Measurements from ENCODE around the gene RANBP10.
A peak's percentile ranks its signal among the peaks of the same experiment; 100 is the strongest.

RANBP10 gene

GRCh38 chr16:67746846-67747245 is 59.5 kb downstream of the RANBP10 start:
- DNase-seq (ENCODE audit: low spot score): no peak

DNA sequence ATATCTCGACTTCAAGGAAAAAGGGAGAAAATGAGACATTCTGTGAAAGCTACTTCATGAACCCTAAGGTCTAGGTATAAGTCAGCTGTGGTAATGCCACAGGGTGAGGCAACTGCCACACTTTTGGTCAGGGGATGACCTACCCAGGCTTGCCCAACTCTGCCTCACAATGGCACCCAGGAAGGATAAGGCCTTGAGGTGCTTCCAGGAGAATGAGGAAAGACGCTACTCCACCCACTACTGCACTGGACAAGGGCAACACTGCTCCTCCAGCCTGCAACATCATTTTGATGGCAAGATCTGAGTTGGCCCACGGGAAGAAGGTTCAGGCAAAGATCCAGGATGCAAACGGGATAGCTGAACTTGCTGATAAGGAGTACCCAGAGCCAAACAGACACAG is 65.2 kb downstream of the RANBP10 start:
- no peak for DNase-seq (ENCODE audit: low spot score)

GRCh38 chr16:67740391-67740790 is 66.0 kb downstream of the RANBP10 start:
- no peak for DNase-seq (ENCODE audit: low spot score)

- no peak for DNase-seq (ENCODE audit: low spot score)
These were observed 69.5 kb downstream of the RANBP10 start for GRCh38 chr16:67736858-67737257.

DNA sequence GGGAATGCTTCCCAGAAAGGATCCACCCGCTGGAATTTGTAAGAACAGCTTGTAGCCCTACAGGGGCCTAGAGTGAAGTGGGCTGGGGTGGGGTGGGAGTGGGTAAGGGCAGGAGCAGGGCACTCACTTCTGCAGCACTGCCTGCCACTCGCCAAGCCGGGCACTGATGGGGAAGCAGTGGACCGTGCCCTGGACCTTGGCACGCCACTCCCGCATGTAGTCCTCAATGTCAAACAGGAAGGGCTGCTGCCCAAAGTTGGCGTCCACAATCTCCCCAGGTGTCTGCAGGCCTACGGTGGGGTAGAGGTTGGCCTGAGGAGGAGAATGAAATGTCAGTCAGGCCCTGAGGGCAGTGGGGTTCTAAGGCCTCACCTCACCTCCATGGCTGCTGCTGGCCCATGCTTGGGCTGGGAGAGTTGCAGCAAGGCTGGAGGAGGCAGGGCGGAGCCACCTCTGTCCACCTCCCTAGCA is 71.6 kb downstream of the RANBP10 start:
- no peak for DNase-seq (ENCODE audit: low spot score)

- no peak for DNase-seq (ENCODE audit: low spot score)
These were observed 72.5 kb downstream of the RANBP10 start for GRCh38 chr16:67733734-67734470.

DNA sequence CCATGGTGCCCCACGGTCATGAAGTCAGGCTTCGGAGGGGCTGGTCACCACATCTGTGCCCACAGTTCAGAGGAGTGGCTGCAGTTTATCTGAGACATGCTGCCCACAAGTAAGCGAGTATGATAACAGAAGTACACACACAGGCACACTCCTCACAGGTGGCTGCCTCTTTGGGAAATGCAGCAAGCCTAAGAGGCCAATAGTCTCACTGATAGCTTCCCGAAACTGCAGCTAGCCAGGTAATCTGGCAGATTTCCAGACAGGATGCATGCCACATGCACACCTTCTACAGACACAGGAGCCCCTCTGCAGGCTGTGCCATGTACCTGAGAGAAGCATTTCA is 74.6 kb downstream of the RANBP10 start:
- DNase-seq (ENCODE audit: low spot score): no peak

- DNase-seq (ENCODE audit: low spot score): no peak
These were observed 75.1 kb downstream of the RANBP10 start for GRCh38 chr16:67731071-67731752.

GRCh38 chr16:67730326-67730725 is 76.0 kb downstream of the RANBP10 start:
- DNase-seq (ENCODE audit: low spot score): no peak

- no peak for DNase-seq (ENCODE audit: low spot score)
These were observed 76.6 kb downstream of the RANBP10 start for GRCh38 chr16:67729636-67730248.

GRCh38 chr16:67727521-67728485 is 78.6 kb downstream of the RANBP10 start:
- DNase-seq (ENCODE audit: low spot score): no peak

- DNase-seq (ENCODE audit: low spot score): no peak
These were observed 80.0 kb downstream of the RANBP10 start for GRCh38 chr16:67726106-67727034.

DNA sequence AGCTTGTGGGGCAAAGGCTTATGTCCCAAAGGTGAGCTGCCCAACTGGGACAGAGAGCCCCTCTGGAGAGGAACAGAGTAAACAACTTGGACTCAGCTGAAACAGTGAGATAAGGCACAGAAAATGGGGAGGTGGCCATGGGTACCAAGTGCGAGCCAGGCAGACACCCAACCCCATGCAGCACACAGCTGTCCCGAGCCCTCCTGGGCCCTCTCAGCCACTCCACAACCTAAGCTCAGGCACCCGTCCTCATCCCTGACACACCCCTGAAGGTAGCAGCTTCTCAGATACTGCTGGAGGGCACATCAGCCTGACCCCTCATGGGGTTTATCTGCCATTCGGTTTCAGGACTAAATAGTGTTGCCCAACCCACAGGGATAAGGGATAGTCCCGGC is 82.5 kb downstream of the RANBP10 start:
- DNase-seq (ENCODE audit: low spot score): no peak

DNA sequence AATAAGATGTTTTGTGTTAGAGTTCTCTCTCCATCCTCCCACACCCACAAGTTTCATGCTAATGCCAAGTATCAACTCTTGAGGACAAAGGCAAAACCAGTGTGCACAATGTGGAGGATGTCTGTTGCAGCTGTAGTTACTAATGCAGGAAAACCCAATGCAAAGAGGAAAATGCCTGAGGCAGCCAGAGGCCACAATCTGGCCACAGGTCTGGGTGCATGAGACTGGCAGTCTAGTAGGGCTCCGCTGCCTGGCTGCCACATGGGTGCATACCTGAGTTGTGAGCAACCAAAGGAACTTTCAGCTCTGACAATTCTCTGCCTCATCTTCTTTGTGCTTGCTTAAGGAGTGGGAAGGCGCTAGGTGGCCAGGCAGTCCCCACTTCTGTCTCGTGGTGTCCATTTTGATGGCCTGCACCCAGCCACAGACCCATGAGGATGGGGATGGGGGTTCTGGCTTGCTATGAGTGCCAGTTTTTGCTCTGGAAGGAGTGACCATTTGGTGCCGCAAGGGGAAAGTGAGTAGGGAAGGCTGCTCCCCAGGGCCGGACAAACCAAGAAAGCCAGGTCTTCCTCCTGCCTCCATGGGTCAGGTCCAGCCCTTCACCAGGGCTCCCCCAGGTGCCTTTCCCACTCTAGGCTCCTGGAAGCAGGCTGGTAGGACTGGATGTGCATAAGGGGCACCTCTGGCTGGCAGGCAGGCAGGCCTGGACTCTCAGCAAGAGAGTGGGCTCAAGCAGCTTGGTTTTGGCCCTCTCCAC is 83.0 kb downstream of the RANBP10 start:
- peak; percentile 83 for DNase-seq (ENCODE audit: low spot score)

DNA sequence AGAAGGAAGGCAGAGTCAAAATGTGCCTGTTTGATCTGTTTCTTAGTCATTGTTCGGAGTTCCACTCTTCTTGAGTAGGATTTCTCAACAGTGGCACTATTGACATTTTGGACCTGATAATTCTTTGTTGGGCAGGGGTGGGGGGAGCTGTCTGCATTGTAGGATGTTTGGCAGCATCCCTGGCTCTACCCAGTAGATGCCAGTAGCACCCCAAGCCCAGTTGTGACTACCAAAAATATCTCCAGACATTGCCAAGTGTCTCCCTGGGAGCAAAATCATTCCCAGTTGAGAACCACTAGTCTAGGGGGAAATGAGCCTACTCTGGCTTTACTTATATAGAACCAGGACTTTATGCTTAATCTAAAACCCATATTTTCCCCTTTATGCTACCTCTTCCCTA is 86.1 kb downstream of the RANBP10 start:
- no peak for DNase-seq (ENCODE audit: low spot score)

GRCh38 chr16:67719778-67720144 is 86.6 kb downstream of the RANBP10 start:
- peak; percentile 62 for DNase-seq (ENCODE audit: low spot score)

- DNase-seq (ENCODE audit: low spot score): peak; percentile 100
These were observed 87.1 kb downstream of the RANBP10 start, which contains the start of gene GFOD2 for GRCh38 chr16:67719048-67719777. Gene GFOD2 (minus strand): TSS chr16:67719316. CDS start chr16:67685715, 33,601 bp downstream.

- DNase-seq (ENCODE audit: low spot score): no peak
These were observed 87.7 kb downstream of the RANBP10 start for GRCh38 chr16:67718668-67719047.

DNA sequence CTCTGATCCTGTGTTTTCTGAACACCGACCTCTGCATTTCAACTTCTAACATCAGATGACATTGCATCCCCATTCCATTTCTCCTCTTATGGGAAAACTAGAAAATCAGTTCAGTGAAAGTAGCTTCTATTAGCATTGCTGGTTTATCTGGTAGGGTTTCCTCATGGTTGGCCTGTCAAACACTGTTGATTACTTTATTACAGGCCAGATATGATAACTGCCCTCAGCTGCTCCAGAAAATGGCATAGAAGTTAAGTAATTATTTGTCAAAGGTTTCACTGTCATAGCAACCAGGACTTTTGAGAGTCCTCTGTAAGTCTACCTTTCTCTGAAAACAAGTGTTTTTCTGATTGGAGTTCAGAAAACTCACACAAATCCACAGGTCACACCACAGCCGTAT is 90.3 kb downstream of the RANBP10 start:
- no peak for DNase-seq (ENCODE audit: low spot score)

Data from AG08395 (cell line).